ENCODE measurements around the gene ITPKB. TPM values are rescaled to one million over a fixed set of nuclear protein-coding genes. Genes with fewer than 3 reads are reported as not detected.

Gene ITPKB
- total RNA-seq, 2 donors from 2014 or later = 22.4 to 28.3 TPM

DNA sequence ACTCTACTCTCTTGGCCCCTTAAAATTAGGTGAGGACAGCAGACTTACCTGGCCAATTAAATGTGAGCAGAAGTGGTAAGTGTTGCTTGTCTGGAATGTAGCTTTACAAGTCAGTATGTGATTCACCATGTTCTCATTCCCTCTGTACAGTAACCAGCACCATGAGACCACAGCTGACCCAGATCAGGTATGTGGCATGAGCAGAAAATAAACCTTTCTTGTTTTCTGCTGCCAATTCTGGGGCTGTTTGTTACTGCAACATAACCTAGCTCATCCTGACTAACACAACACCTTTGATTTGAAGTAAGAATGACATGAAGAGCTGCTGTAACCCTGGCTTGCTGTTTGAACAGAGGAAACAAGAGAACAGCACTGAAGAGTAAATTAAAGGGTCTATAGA, 24.9 kb downstream of the ITPKB start:
- Histone ChIP-seq H3K4me1 (ENCODE audit: control insufficient read depth, insufficient read depth, low read length) (no peaks in the 10 kb centered on the region), H3K27ac (ENCODE audit: low read depth, low read length) (no peak overlapping the region), H3K9ac (ENCODE audit: extremely low read depth, low read length, poor library complexity, severe bottlenecking) (no peak overlapping the region), H3K36me3 (ENCODE audit: control insufficient read depth, insufficient read depth, low read length) (peaks cover 12% of the 10 kb centered on the region), H3K27me3 (ENCODE audit: control insufficient read depth, insufficient read depth, low read length, poor library complexity, severe bottlenecking) (no peaks in the 10 kb centered on the region), H3K9me3 (ENCODE audit: control insufficient read depth, low read length) (peaks cover 13% of the 10 kb centered on the region), H3K4me3 (ENCODE audit: low read length) (no peak overlapping the region)
- Mint-ChIP-seq H3K36me3 (ENCODE audit: low read depth) (peaks cover 31% of the 10 kb centered on the region), H3K9me3 (peaks cover 9% of the 10 kb centered on the region), H3K27me3 (ENCODE audit: insufficient read depth) (no peaks in the 10 kb centered on the region), H3K4me3 (no peak overlapping the region), H3K4me1 (peaks cover 16% of the 10 kb centered on the region), H3K27ac (no peak overlapping the region)
- DNase-seq = no peak
- TF ChIP-seq CTCF (conservative IDR thresholded peaks at IDR 0.05) = no peak

- Histone ChIP-seq H3K4me1 (ENCODE audit: control insufficient read depth, insufficient read depth, low read length) (peaks cover 3% of the 10 kb centered on the region), H3K9ac (ENCODE audit: extremely low read depth, low read length, poor library complexity, severe bottlenecking) (no peak overlapping the region), H3K27me3 (ENCODE audit: control insufficient read depth, insufficient read depth, low read length, poor library complexity, severe bottlenecking) (no peaks in the 10 kb centered on the region), H3K27ac (ENCODE audit: low read depth, low read length) (no peak overlapping the region), H3K9me3 (ENCODE audit: control insufficient read depth, low read length) (peaks cover 13% of the 10 kb centered on the region), H3K4me3 (ENCODE audit: low read length) (no peak overlapping the region), H3K36me3 (ENCODE audit: control insufficient read depth, insufficient read depth, low read length) (peaks cover 13% of the 10 kb centered on the region)
- H3K27me3 Mint-ChIP-seq (ENCODE audit: insufficient read depth) = no peaks in the 10 kb centered on the region
- no peak overlapping the region for H3K27ac Mint-ChIP-seq
- WGBS, 2 experiments (ENCODE audit: insufficient coverage in 1 of 2, insufficient read length in 1 of 2) = 79 to 94% methylated on average over 12 to 19 of the region's 19 CpGs
- peaks cover 23% of the 10 kb centered on the region for H3K36me3 Mint-ChIP-seq (ENCODE audit: low read depth)
- no peak overlapping the region for H3K4me3 Mint-ChIP-seq
- DNase-seq = no peak
- H3K9me3 Mint-ChIP-seq = peaks cover 9% of the 10 kb centered on the region
- TF ChIP-seq CTCF (conservative IDR thresholded peaks at IDR 0.05) = no peak
- peaks cover 22% of the 10 kb centered on the region for H3K4me1 Mint-ChIP-seq
Observed at GRCh38 chr1:226712742-226713419, 26.2 kb downstream of the ITPKB start.

- 96% methylated on average over 13 to 21 of the region's 21 CpGs for WGBS, 2 experiments (ENCODE audit: insufficient coverage in 1 of 2, insufficient read length in 1 of 2)
- Histone ChIP-seq H3K4me3 (ENCODE audit: low read length) (no peak overlapping the region), H3K27ac (ENCODE audit: low read depth, low read length) (no peak overlapping the region), H3K27me3 (ENCODE audit: control insufficient read depth, insufficient read depth, low read length, poor library complexity, severe bottlenecking) (no peaks in the 10 kb centered on the region), H3K4me1 (ENCODE audit: control insufficient read depth, insufficient read depth, low read length) (peaks cover 3% of the 10 kb centered on the region), H3K9me3 (ENCODE audit: control insufficient read depth, low read length) (peaks cover 13% of the 10 kb centered on the region), H3K9ac (ENCODE audit: extremely low read depth, low read length, poor library complexity, severe bottlenecking) (no peak overlapping the region), H3K36me3 (ENCODE audit: control insufficient read depth, insufficient read depth, low read length) (peaks cover 19% of the 10 kb centered on the region)
- H3K4me1 Mint-ChIP-seq = peaks cover 19% of the 10 kb centered on the region
- DNase-seq = no peak
- H3K4me3 Mint-ChIP-seq = no peak overlapping the region
- H3K36me3 Mint-ChIP-seq (ENCODE audit: low read depth) = peaks cover 23% of the 10 kb centered on the region
- H3K27me3 Mint-ChIP-seq (ENCODE audit: insufficient read depth) = no peaks in the 10 kb centered on the region
- H3K27ac Mint-ChIP-seq = no peak overlapping the region
- peaks cover 9% of the 10 kb centered on the region for H3K9me3 Mint-ChIP-seq
- no peak for TF ChIP-seq CTCF (conservative IDR thresholded peaks at IDR 0.05)
Observed at GRCh38 chr1:226711976-226712741, 26.9 kb downstream of the ITPKB start.
